ENCODE measurements around the gene ZCCHC8.
"Not testable (repeated sequence)": the region's sequence is repeated elsewhere in the genome, so short reads cannot be mapped to it uniquely, and the experiment has no call there.

The ZCCHC8 gene

DNA sequence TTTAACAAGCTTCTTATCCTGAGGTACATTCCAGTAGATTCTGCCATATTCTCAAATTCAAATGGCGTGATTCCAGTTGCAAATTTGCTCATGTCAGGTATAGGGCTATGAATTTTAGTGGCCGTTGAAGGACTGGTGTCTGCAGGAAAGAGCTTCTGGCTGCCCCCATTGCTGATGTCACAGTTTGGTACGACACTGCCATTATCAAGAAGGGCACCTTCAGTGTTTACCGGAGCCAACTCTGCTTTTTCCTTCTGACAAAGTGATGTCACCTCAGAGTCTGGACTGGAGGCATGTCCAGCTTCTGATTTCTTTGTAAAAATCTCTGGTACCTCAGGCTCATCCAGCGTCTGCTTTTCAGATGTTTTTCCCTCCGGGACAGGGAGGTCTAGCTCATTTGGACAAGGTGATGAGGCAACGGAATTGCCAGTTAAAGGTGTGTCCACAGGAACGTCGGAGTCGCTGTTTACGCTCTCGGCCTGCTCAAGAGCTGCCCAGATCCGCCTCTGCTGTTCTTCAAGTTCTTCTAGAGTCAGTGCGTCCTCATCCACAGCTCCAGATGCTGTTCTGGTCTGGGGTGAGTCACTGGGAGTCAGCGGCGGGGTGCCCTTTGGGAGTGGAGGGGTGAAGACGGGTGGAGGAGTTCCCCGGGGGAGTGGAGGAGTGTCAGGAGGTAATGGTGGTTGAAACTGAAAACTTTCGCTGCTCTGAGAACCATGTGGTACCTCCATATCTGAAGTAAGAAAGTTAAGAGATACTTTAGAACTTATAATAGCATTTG, 27.0 kb downstream of the ZCCHC8 start:
- in situ Hi-C loops (cut with HindIII; ENCODE audit: low sequenced_read_pairs), result no loop called here

DNA sequence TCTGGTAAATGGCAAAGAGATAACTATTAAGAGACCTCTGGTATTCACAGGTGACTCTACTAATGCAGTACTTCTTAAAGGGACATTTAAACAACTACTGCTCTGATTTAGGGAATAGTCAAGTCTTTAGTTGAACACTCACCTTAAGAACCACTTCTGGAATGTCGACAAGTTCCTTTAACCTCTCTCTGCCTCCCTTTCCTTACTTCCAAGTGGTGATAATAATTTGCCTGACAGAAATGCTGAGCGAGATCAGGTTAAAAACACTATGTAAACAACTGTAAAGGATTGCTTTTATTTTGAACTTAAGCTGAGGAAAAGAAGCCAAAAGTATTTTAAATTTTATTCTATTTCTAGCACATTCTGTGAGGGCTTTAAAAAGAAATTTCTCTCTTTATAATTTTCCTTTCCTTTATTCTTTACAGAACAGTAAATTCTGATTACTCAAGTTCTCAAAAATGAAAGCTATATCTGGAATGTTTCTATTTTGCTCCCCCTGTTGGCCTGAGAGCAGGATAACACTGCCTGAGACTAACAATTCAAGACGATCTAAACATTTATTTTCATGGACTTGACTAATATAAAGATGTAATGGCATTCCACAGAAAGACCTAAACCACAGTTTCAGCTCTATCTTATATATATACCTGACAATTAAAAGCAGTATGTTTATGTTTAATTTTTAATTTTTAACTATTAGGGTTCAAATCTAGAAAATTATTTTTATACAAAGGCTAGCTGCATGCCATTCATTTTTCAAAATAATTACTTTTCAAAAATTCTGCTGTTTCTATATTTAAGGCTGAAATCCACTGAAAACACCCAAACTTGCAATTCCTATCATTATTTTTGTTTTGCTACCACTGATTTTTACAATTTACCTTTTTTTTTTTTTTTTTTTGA, 29.2 kb downstream of the ZCCHC8 start:
- in situ Hi-C loops (cut with HindIII; ENCODE audit: low sequenced_read_pairs), result no loop called here

DNA sequence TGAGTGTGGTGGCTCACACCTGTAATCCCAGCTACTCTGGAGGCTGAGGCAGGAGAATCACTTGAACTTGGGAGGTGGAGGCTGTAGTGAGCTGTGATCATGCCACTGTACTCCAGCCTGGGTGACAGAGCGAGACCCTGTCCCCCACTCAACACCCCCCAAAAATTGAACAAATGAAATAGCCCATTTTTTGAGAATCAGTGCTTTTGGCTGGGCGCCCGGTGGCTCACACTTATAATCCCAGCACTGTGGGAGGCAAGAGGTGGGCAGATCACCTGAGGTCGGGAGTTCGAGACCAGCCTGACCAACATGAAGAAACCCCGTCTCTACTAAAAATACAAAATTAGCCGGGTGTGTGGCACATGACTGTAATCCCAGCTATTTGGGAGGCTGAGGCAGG, 30.2 kb downstream of the ZCCHC8 start:
- in situ Hi-C loops (cut with HindIII; ENCODE audit: low sequenced_read_pairs), result not testable (repeated sequence)

DNA sequence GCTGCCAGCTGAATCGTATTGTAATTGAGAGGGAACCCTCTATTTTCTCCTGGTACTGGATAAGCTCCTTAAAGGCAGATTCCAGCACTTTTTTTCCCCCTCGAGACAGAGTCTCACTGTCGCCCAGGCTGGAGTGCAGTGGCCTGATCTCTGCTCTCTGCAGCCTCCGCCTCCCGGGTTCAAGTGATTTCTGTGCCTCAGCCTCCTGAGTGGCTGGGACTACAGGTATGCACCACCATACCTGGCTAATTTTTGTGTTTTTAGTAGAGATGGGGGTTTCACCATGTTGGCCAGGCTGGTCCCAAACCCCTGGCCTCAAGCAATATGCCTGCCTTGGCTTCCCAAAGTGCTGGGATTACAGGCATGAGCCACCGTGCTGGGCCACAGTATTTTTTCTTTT, 30.9 kb downstream of the ZCCHC8 start:
- in situ Hi-C loops (cut with HindIII; ENCODE audit: low sequenced_read_pairs), result not testable (repeated sequence)

DNA sequence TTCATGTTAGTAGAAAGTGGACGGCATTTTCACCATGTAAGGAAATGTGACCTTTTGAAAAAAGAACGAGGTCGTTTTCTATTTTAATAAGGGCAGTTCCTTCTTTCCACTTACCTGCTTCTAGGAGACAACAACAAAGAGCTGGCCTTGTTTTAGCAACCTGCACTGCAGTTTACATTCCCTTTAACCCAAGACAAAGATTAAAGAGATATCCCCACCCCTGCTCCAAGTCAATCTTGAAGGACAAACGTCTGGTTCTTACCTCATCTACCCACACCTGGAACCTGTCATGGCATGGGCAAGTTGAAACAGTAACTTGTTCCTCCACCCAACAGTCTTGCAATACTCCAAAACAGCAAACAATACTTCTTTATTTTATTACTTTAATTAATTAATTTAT, 32.7 kb downstream of the ZCCHC8 start:
- in situ Hi-C loops (cut with HindIII; ENCODE audit: low sequenced_read_pairs), result no loop called here

DNA sequence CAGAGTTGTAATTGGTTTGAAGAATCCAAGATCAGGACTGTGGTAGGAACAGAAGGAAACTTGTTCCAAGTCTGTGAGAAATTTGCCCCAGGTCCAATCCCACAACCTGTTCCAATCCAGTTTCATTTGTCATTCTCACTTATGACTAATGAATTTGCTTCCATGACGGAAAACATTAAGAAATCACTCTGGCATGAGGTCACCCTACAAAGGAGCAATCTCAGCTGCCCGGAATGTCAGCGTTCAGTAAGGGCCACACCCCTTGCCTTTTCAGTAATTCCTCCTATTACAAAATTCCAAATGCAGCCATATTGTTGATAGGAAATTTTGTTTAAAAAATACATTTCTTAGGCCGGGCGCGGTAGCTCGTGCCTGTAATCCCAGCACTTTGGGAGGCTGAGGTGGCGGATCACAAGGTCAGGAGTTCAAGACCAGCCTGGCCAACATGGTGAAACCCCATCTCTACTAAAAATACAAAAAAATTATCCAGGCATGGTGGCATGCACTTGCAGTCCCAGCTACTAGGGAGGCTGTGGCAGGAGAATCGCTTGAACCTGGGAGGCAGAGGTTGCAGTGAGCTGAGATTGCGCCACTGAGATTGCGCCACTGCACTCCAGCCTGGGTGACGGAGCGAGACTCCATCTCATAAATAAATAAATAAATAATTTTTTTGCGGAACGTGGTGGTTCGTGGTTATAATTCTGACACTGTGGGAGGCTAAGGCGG, 36.3 kb downstream of the ZCCHC8 start:
- in situ Hi-C loops (cut with HindIII; ENCODE audit: low sequenced_read_pairs), result not testable (repeated sequence)

DNA sequence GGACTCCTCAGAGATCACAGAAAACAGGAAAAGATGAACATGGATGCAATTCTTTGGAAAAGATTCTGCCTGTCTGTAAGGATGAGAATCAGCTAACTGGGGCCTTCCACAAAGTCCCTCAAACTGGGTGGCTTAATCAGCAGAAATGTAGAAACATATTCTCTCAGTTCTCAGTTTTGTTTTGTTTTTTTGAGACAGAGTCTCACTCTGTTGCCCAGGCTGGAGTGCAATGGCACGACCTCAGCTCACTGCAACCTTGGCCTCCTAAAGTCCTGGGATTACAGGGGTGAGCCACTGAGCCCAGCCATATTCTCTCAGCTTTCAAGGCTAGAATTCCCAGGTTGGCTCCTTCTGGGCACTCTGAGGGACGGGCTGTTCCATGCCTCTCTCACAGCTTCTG, 40.1 kb downstream of the ZCCHC8 start:
- in situ Hi-C loops (cut with HindIII; ENCODE audit: low sequenced_read_pairs), result no loop called here

DNA sequence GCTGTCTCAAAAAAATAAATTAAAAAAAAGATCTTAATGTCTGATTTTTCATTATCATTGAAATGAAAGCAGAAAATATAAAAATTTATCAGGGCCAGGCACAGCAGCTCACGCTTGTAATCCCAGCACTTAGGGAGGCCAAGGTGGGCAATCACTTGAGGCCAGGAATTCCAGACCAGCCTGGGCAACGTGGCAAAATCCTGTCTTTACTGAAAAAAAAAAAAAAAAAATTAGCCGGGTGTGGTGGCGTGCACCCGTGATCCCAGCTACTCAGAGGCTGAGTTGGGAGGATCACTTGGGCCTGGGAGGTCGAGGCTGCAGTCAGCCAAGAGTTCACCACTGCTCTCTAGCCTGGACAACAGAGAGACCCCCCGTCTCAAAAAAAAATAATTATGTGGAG, 40.7 kb downstream of the ZCCHC8 start:
- in situ Hi-C loops (cut with HindIII; ENCODE audit: low sequenced_read_pairs), result no loop called here

DNA sequence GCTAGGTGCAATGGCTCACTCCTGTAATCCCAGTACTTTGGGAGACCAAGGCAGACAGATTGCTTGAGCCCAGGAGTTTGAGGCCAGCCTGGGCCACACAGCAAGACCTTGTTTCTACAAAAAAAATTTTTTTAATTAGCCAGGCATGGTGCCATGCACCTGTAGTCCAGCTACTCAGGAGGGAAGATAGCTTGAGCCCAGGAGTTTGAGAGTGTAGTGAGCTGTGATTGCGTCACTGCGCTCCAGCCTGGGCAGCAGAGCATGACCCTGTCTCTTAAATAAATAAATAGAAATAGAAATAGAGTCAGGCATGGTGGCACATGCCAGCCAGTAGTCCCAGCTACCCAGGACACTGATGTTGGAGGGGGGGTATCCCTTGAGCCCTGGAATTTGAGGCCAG, 41.5 kb downstream of the ZCCHC8 start:
- in situ Hi-C loops (cut with HindIII; ENCODE audit: low sequenced_read_pairs), result no loop called here

DNA sequence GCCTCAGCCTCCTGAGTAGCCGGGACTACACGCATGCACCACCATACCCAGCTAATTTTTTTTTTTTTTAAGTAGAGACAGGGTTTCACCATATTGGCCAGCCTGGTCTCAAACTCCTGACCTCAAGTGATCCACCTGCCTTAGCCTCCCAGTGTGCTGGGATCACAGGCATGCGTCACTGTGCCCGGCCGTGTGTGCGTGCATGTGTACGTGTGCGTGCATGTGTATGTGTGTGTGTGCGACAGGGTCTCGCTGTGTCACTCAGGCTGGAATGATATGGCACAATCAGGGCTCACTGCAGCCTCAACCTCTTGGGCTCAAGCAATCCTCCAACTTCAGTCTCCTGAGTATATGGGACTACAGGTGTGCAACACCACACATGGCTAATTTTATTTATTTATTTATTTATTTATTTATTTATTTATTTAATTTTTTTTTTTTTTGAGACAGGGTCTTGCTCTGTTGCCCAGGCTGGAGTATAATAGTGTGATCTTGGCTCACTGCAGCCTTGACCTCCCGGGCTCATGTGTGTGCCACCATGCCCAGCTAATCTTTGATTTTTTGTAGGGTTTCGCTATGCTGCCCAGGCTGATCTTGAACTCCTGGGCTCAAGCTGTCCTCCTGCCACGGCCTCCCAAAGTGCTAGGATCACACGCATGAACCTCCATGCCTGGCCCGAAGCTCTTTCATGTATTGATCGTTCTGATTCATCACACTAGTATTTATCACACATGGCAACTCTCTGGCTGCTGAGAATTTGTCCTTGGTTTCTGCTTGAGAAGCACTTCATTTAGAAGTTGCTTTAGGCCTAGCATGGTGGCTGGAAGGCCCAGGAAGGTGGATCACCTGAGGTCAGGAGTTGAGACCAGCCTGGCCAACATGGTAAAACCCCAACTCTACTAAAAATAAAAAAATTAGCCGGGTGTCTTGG, 42.4 kb downstream of the ZCCHC8 start:
- in situ Hi-C loops (cut with HindIII; ENCODE audit: low sequenced_read_pairs), result no loop called here

DNA sequence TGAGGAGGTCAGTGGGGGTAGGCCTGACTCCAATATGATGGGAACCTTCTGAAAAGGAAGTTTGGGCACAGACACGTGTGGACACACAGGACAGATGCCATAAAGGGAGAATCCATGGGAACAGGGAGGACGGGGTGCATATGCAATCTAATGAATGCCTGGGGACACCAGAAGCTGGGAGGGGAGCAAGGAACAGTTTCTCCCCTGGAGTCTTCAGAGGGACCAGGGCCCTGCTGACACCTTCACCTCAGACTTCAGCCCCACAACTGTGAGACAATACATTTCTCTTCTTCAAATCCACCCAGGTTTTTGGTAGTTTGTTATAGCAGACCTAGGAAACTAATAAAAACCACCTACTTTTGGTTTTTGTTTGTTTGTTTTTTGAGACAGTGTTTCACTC, 43.1 kb downstream of the ZCCHC8 start:
- in situ Hi-C loops (cut with HindIII; ENCODE audit: low sequenced_read_pairs), result no loop called here

DNA sequence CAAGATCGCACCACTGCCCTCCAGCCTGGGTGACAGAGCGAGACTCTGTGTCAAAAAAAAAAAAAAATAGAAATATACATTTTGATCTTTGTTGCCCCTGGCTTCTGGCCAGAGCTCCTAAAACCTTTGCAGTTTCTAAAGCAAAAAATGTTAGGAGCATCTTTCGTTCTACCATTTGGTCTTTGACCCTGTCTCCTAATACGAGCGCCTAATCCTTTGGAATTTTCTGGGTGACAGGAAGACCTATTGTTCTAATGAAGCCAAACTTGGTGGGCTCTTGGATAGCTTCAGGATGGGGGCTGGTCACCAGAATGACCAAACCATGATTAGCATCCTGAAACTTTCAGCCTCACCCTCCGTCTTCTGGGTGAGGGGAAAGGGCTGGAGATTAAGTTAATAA, 46.0 kb downstream of the ZCCHC8 start:
- in situ Hi-C loops (cut with HindIII; ENCODE audit: low sequenced_read_pairs), result no loop called here

DNA sequence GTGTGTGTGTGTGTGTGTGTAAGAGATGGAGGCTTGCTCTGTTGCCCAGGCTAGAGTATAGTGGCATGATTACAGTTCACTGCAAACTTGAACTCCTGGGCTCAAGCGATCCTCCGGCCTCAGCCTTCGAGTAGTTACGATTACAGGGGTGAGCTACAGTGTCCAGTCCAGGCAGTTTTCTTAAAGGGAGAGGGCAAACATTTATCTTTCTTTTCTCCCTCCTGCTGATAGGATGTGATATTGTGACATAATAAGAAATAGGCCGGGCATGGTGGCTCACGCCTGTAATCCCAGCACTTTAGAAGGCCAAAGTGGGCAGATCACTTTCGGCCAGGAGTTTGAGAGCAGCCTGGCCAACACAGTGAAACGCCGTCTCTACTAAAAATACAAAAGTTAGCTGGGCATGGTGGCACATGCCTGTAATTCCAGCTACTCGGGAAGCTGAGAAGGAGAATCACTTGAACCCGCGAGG, 46.4 kb downstream of the ZCCHC8 start:
- in situ Hi-C loops (cut with HindIII; ENCODE audit: low sequenced_read_pairs), result no loop called here

DNA sequence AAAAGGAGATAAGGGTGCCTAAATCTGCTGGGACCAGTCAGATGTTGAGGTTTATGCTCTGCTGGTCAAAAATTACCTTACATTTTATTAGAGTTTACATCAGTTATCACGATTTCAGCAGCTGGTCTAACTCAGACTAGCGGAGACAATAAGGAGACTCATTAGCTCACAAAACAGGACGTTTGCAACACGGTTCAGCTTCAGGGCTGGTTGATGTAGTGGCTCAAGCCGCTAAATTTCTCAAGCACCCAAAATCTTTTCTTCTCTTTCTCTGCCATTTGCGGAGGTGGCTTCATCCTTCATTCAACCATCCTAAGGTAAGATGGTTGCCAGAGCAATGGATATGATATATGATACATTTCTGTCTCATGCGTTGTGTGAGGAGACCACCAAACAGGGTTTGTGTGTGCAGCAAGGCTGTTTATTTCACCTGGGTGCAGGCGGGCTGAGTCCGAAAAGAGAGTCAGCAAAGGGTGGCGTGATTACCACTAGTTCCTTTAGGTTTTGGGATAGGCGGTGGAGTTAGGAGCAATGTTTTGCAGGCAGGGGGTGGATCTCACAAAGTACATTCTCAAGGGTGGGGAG, 47.9 kb downstream of the ZCCHC8 start:
- in situ Hi-C loops (cut with HindIII; ENCODE audit: low sequenced_read_pairs), result no loop called here

DNA sequence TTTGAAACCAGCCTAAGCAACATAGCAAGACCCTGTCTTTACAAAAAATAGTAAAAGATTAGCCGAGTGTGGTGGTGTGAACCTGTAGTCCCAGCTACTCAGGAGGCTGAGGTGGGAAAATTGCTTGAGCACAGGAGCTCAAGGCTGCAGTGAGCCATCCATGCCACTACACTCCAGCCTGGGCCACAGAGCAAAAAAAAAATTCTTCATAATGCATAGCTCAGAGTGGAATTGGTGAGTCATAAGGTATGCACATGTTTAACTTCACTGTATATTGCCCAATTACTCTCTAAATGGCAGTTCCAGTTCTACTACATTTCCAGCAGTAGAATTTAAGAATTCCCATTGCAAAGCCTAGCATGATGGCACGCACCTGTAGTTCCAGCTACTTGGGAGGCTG, 51.4 kb downstream of the ZCCHC8 start:
- in situ Hi-C loops (cut with HindIII; ENCODE audit: low sequenced_read_pairs), result no loop called here

DNA sequence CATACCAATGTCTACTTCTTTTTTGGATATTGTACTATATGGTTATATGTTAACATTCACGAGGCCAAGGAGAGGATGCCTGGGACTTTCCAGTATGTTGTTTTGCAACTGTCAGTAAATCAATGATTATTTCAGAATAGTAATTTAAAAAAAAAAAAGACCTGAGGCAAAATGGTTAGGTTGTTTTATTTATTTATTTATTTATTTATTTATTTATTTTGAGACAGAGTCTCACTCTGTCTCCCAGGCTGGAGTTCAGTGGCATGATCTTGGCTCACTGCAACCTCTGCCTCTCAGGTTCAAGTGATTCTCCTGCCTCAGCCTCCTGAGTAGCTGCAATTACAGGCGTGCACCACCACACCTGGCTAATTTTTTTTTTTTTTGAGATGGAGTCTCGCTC, 52.9 kb downstream of the ZCCHC8 start:
- in situ Hi-C loops (cut with HindIII; ENCODE audit: low sequenced_read_pairs), result not testable (repeated sequence)

DNA sequence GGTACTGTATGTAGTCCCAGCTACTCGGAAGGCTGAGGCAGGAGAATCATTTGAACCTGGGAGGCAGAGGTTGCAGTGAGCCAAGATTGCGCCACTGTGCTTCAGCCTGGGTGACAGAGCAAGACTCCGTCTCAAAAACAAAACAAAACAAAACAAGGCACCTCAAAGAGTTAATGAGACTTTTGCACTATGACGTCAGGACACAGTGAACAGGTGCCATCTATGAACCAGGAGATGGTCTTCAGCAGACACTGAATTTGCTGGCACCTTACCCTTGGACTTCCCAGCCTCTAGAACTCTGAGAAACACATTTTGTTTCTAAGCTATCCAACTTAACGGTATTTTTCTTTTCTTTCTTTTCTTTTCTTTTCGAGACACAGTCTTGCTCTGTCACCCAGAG, 54.3 kb downstream of the ZCCHC8 start:
- in situ Hi-C loops (cut with HindIII; ENCODE audit: low sequenced_read_pairs), result not testable (repeated sequence)

DNA sequence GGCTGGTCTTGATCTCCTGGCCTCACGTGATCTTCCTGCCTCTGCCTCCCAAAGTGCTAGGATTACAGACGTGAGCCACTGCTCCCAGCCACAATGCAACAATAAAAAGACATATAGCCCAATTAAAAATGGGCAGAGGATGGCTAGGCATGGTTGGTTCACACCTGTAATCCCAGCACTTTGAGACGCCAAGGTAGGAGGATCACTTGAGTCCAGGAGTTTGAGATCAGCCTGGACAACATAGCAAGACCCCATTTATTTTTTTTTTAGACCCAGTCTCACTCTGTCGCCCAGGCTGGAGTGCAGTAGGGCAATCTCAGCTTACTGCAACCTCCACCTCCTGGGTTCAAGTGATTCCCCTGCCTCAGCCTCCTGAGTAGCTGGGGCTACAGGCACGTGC, 56.7 kb downstream of the ZCCHC8 start:
- in situ Hi-C loops (cut with HindIII; ENCODE audit: low sequenced_read_pairs), result not testable (repeated sequence)

DNA sequence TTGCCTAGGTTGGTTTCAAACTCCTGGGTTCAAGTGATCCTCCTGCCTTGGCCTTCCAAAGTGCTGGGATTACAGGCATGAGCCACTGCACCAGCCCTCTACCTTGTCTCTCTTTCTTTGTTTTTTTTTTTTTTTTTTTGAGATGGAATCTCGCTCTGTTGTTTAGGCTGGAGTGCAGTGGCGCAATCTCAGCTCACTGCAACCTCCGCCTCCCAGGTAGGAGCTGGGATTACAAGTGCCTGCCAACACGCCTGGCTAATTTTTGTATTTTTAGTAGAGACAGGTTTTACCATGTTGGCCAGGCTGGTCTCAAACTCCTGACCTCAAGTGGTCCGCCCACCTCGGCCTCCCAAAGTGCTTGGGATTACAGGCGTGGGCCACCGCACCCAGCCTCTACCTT, 61.9 kb downstream of the ZCCHC8 start:
- in situ Hi-C loops (cut with HindIII; ENCODE audit: low sequenced_read_pairs), result not testable (repeated sequence)

DNA sequence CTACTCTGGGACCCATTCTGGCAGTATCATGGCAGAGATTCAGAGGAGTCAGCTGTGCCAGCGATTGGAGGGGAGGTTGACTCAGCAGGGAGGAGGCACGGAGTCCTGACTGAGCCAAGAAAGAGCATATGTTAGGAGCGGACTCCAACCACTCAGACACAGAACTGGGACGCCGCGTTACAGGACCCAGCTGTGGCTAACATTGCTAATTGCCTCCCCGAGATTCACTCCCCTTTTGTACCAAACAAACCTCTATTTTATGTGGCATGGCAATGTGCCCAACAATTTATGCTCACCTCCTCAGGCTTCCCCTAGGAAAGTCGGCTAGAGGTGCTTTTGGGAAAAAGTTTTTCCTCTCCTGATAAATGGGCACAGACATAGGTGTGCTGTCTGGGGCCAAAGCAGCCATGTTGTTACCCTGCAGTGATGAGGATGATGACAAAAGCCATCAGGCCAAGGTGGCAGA, 63.0 kb downstream of the ZCCHC8 start:
- in situ Hi-C loops (cut with HindIII; ENCODE audit: low sequenced_read_pairs), result no loop called here

All from DLD1 (cell line).